ENCODE measurements around the gene CLEC4G.

DNA sequence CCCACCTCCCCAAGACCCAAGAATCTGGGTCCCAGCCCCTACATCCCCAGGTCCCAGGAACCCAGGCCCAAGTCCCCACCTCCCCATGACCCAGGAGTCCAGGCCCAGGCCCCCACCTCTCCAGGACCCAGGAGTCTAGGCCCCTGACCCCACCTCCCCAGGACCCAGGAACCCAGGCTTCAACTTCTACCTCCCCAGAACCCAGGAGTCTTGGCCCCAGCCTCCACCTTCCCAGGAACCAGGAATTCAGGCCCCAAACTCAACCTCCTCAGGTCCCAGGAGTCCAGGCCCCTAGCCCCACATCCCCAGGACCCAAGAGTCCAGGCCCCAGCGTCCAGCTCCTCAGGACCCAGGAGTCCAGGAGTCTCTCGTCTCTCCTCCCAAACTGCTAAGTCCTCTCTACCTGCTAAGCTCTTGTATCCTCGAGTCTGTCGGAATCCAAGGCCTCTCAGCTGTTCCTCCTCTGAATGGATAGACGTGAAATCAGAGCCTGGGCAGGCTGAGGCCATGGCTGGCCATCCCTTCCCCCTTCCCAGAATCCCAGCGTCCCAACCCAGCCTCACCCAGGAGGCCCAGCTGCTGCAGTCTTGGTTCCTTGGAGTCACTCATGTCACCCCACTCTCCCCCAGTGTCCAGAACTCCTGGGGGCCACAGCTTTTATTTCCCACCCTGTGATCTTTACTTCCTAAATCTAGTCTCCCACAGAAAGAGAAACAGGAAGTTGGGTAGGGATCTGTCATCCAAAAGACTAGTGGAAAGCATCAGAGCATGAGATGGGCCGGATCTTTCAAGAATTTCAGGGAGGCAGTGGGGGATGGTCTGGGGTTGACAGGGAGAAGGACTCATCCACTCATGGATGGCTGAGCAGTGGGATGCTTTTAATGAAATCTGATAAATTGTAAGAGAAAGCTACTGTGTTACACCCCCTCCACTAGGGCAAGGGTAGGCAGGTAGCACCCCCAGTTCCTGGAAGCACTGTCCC is 15.3 kb upstream of the CLEC4G start, which contains the start of gene CD209:
- TF ChIP-seq, protein P1, sequence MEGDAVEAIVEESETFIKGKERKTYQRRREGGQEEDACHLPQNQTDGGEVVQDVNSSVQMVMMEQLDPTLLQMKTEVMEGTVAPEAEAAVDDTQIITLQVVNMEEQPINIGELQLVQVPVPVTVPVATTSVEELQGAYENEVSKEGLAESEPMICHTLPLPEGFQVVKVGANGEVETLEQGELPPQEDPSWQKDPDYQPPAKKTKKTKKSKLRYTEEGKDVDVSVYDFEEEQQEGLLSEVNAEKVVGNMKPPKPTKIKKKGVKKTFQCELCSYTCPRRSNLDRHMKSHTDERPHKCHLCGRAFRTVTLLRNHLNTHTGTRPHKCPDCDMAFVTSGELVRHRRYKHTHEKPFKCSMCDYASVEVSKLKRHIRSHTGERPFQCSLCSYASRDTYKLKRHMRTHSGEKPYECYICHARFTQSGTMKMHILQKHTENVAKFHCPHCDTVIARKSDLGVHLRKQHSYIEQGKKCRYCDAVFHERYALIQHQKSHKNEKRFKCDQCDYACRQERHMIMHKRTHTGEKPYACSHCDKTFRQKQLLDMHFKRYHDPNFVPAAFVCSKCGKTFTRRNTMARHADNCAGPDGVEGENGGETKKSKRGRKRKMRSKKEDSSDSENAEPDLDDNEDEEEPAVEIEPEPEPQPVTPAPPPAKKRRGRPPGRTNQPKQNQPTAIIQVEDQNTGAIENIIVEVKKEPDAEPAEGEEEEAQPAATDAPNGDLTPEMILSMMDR (IDR thresholded peaks at IDR 0.05) = no peak
- no peak for TF ChIP-seq POLR2A (IDR thresholded peaks at IDR 0.05)
